NB4 (cell line): ENCODE results near the gene MINDY4.

Experiments
- DNase-seq: peaks from one replicate; pipeline ENCODE4 v3.0.0; 2010; ENCODE audit warnings: low read depth
- H3K4me3 ChIP-seq: one replicate; pipeline ENCODE4 v1.5.1; 2011; ENCODE audit warnings: mild to moderate bottlenecking, low read depth, low read length, moderate library complexity
- MYC ChIP-seq: IDR thresholded peaks from 2 replicates; pipeline ENCODE4 v1.6.1; 2011; ENCODE audit warnings: low read depth, low read length
- POLR2A ChIP-seq: IDR thresholded peaks from 2 replicates; pipeline ENCODE4 v1.6.1; 2011; ENCODE audit warnings: mild to moderate bottlenecking; ENCODE audit not compliant: insufficient read length; ENCODE audit errors: extremely low read depth
- TF ChIP-seq, protein P1 (sequence below): IDR thresholded peaks from 2 replicates; pipeline ENCODE4 v1.6.1; 2011; ENCODE audit warnings: low read depth, low read length
- TF ChIP-seq, protein P2 (sequence below): IDR thresholded peaks from one replicate; pipeline ENCODE4 v1.5.1; 2012; ENCODE audit warnings: low read depth, low read length

Gene MINDY4

DNA sequence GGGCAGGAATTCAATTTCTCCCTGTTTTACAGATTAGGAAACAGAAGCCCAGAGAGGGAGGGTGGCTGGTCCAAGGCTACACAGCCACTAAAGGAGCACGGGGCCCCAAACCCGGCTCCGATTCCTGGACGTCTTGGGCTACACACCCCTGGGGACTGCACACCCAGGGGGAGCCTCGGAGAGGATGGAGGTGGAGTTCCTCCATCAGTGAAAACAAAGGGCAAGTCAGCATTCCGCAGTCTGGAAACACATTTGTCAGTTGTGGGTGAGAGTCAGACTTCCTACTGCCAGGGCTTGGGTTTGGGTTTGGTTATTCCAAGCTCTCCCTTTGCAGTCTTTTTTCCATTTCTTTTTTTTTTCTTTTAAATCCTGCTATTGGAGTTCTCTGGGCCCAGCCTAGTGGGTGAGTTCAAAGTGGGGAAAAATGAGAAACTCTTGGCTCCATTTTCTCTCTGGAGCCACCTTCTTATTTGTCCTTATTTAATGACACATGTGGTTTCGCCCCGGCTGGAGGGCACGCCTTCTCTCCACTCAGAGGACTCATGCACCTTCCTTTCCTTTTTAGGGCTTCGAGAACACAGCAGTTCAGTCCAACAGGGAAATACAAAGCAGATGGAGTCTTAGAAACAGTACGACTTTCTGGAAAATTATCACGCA lies 80.6 kb downstream of the MINDY4 start:
- TF ChIP-seq, protein P1, sequence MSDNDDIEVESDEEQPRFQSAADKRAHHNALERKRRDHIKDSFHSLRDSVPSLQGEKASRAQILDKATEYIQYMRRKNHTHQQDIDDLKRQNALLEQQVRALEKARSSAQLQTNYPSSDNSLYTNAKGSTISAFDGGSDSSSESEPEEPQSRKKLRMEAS = no peak
- TF ChIP-seq MYC = no peak
- TF ChIP-seq POLR2A = no peak
- TF ChIP-seq, protein P2, sequence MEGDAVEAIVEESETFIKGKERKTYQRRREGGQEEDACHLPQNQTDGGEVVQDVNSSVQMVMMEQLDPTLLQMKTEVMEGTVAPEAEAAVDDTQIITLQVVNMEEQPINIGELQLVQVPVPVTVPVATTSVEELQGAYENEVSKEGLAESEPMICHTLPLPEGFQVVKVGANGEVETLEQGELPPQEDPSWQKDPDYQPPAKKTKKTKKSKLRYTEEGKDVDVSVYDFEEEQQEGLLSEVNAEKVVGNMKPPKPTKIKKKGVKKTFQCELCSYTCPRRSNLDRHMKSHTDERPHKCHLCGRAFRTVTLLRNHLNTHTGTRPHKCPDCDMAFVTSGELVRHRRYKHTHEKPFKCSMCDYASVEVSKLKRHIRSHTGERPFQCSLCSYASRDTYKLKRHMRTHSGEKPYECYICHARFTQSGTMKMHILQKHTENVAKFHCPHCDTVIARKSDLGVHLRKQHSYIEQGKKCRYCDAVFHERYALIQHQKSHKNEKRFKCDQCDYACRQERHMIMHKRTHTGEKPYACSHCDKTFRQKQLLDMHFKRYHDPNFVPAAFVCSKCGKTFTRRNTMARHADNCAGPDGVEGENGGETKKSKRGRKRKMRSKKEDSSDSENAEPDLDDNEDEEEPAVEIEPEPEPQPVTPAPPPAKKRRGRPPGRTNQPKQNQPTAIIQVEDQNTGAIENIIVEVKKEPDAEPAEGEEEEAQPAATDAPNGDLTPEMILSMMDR = no peak

DNA sequence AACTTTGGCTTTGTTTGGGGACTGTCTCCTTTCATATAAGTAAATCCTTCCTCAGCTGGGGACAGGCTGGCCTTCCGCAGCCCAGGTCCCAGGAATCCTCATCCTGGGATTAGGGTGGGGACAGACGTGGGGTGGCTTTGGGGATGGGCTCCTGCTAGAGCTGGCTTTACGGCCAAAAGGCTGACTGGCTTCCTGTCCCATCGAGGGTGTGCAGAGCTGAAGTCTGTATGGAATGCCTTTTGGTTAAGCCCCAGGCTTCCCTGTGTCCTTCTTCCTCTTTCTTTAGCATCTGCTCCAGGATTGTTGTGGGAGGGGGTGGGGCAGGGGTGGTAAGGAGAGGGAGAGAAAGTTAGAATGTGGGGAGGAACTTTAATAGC lies 81.1 kb downstream of the MINDY4 start:
- TF ChIP-seq, protein P2 = no peak
- TF ChIP-seq MYC (no peak), POLR2A (no peak)
- TF ChIP-seq, protein P1 = no peak
- no peak overlapping the region for H3K4me3 ChIP-seq
- DNase-seq = no peak

More for the DNA sequence above, 80.6 kb downstream of the MINDY4 start:
- no peak overlapping the region for H3K4me3 ChIP-seq
- no peak for DNase-seq

DNA sequence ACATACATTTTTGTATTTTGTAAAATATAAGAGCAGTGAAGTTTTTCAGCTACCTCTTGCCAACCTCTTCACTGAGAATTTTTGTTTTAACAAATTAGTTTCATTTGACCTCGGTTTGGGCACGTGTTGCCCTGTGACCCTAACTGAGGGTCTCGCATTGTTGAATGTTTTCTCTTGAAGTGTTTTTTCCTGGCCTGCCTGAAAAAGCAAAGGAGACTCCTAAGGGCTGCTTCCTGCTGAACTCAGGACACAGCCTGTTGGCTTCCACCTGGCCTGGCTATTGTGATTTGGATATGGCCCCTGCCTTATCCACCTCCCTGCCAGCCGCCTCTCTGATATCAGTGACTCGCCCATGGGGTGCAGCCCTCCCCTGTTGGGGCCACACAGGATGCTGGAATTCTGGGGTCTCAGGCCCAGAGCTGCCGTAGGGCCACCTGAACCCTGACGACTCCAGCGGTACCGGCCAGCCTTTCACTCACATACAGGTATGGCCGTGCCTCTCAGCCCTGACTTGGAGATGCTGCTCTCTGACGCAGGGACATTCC lies 81.6 kb downstream of the MINDY4 start:
- TF ChIP-seq, protein P2 = no peak
- TF ChIP-seq MYC (no peak), POLR2A (no peak)
- TF ChIP-seq, protein P1 = no peak

DNA sequence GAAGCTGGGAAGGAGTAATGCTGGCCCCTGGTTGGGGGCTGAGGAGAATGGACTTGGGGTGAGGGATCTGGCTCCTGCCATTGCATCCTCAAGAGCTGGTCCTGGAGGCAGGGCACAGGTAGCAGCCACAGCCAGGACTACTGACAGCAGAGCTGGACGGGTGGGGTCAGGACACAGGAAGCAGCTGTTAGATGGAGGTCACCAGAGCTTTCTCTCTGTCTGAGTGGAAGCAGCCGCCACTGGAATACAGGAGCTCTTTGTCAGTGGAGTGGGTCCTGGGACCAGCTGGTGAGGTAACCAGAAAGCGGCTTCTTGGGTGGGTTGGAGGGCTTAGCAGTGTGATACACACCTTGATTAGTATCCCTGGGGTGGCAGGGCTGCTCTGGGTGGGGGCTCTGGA lies 82.4 kb downstream of the MINDY4 start:
- H3K4me3 ChIP-seq = no peak overlapping the region
- TF ChIP-seq MYC (no peak), POLR2A (no peak)
- TF ChIP-seq, protein P2 = no peak
- TF ChIP-seq, protein P1 = no peak
- no peak for DNase-seq

More for the DNA sequence above, 81.6 kb downstream of the MINDY4 start:
- DNase-seq = no peak
- no peak overlapping the region for H3K4me3 ChIP-seq

DNA sequence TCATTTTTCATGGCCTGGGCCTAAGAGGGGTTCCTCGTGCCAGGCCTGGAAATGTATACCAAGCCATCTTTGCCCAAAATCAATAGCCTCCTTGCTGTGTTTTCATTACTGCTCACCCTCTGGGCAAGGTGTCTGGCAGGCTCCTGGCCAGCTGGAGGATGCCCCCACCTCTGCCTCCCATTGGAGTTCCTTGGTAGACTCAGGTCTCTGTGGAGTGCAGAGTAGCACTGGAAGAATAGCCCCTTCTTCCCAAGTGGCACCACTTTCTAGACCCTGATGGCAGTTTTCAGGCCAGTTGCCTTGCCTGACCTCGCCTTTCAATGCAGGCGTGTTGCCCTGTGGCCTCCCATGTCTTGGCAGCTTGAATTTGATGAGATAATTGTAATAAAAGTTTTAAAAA lies 84.7 kb downstream of the MINDY4 start:
- TF ChIP-seq, protein P1 = no peak
- no peak for TF ChIP-seq MYC
- TF ChIP-seq, protein P2 = no peak
- TF ChIP-seq POLR2A = no peak
- no peak for DNase-seq
- no peak overlapping the region for H3K4me3 ChIP-seq

DNA sequence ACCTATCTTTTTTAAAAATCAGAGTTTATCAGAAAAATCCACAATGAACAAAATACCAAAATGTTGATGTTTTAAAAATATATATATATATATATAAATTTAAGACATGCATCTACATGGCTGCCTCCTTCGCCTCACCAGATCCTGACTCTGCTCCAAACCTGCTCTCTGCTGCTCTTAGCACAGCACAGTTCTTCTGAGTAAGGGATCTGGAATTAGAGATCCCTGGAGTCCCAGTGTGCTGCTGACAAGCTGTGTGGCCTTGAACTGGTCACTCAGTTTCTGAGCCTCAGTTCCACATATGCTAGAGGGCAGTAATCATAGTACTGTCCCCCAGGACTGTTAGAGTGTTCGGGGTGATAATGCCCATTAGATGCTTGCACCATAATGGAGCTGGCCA lies 87.4 kb downstream of the MINDY4 start:
- TF ChIP-seq, protein P2 = no peak
- TF ChIP-seq, protein P1 = no peak
- no peak for TF ChIP-seq POLR2A
- TF ChIP-seq MYC = no peak
- DNase-seq = no peak
- no peak overlapping the region for H3K4me3 ChIP-seq
